HG03520 (cell line): ENCODE data around the gene OR7C1.
"Not testable (repeated sequence)": the region's sequence is repeated elsewhere in the genome, so short reads cannot be mapped to it uniquely, and the experiment has no call there.

Experiments
- ATAC-seq: cut with Tn5 transposase; IDR thresholded peaks from one replicate; pipeline ENCODE4 v1.9.1; 2021; ENCODE audit warnings: mild to moderate bottlenecking, moderate library complexity; ENCODE audit not compliant: unreplicated experiment

The OR7C1 gene

DNA sequence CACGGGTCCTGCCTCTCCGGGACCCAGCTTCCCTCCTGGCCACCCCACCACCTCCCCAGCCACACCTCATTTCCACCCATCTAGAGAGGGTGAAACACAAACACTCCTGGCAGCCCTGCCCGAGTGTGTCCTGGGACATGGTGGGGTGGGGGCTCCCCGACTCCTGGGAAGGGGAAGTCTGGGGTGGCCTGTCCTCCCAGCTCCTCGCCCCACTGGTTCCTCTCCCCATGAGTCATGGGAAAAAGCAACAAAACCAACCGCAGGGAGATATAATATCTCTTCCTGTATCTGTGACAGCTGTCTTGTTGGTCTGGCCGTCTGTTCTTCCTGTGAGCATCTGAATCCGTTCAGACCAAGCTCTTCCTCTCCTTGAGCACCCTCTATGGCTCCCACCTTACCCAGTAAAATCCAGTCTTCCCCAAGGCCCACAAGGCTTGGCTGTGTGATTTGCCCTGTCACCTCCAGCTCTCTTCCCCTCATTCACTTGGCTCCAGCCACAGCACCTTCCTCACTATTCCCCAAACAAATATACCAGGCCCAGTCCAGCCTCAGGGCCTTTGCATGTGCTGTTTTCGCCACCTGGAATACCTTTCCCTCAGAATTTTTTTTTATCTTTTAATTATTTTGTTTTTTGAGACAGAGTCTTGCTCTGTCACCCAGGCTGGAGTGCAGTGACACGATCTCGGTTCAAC is 49.7 kb downstream of the OR7C1 start:
- not testable (repeated sequence) for ATAC-seq

GRCh38 chr19:14784730-14785101 is 50.3 kb downstream of the OR7C1 start:
- not testable (repeated sequence) for ATAC-seq

GRCh38 chr19:14783410-14783998 is 51.5 kb downstream of the OR7C1 start:
- not testable (repeated sequence) for ATAC-seq

- ATAC-seq = no peak
Observed at GRCh38 chr19:14782626-14783409, 52.2 kb downstream of the OR7C1 start.

DNA sequence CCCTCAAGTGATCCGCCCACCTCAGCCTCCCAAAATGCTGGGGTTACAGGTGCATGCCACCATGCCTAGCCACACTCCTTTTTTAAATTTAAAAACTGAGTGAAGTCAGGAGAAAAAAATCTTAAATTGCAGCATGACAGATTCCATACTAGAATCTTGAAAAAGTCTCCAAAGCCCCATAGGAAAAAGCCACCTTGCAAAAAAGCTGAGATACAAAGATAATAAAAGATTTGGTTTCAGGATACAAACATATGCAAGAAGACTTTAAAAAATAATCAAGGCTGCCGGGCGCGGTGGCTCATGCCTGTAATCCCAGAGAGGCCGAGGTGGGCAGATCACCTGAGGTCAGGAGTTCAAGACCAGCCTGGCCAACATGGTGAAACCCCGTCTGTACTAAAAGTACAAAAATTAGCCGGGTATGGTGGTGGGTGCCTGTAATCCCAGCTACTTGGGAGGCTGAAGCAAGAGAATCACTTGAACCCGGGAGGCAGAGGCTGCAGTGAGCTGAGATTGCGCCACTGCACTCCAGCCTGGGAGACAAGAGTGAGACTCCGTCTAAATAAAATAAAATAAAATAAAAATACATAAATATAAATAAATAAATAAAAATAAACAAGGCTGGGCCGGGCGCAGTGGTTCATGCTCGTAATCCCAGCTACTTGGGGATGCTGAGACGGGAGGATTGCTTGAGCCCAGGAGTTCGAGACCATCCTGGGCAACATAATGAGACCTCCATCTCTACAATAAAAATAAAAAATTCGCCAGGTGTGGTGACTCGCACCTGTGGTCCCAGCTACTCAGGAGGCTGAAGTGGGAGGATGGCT is 53.1 kb downstream of the OR7C1 start:
- ATAC-seq = not testable (repeated sequence)

DNA sequence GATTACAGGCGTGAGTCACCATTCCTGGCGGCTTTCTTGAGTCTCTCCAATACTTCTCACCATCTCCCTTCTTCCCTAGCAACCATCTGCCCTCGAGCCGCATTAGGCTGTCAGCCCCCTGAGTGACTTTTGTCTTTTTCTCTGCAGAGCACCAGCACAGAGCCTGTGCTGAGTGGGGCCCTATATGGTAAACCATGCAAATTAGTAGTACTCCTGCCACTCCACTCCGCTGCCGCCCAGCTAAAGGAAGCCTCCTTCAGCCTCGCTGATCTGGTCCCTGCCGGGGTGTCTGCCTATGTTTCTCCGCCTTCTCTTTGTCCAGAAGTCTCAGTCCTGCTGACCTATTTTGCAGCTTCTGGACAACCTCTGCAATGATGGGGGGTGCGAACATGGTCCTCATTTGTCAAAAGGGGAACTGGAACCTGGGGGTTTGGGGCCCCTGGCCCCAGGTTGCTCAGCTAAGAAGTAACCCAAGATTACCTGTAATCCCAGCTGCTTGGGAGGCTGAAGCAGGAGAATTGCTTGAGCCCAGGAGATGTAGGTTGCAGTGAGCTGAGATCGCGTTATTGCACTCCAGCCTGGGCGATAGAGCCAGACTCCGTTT is 54.3 kb downstream of the OR7C1 start:
- ATAC-seq = not testable (repeated sequence)

- ATAC-seq = no peak
Observed at GRCh38 chr19:14779151-14779550, 55.8 kb downstream of the OR7C1 start.

DNA sequence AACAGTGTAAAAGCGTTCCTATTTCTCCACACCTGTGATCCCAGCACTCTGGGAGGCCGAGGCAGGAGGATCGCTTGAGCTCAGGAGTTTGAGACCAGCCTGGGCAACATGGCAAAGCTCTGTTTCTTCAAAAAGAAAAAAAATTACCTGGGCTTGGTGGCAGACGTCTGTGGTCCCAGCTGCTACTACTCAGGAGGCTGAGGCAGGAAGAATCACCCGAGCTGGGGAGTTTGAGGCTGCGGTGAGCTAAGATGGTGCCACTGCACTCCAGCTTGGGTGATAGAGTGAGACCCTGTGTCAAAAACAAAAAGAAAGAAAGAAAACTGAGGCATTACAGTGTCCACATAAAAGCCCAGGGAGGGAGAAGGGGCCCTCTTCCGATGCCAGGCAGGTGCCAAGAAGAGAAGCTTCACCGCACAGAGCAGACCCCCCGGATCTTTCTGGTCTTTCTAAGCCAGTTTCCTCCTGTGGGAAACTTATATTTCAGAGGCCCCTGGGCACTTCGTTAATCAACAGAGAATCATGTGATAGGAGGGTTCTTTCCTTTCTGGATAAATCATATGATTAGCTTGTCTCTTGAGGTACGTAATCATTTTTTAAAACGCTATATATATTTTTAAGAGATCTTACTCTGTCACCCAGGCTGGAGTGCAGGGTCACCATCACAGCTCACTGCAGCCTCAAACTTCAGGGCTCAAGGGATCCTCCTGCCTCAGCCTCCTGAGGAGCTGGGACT is 56.7 kb downstream of the OR7C1 start, which contains the start of gene ADGRE2:
ADGRE2 (minus strand) TSS at position 451 of the 736 bp plus-strand sequence. CDS start 1,804 bp downstream, outside the sequence.
- ATAC-seq = not testable (repeated sequence)

- not testable (repeated sequence) for ATAC-seq
Observed at GRCh38 chr19:14777645-14778044, 57.3 kb downstream of the OR7C1 start.

DNA sequence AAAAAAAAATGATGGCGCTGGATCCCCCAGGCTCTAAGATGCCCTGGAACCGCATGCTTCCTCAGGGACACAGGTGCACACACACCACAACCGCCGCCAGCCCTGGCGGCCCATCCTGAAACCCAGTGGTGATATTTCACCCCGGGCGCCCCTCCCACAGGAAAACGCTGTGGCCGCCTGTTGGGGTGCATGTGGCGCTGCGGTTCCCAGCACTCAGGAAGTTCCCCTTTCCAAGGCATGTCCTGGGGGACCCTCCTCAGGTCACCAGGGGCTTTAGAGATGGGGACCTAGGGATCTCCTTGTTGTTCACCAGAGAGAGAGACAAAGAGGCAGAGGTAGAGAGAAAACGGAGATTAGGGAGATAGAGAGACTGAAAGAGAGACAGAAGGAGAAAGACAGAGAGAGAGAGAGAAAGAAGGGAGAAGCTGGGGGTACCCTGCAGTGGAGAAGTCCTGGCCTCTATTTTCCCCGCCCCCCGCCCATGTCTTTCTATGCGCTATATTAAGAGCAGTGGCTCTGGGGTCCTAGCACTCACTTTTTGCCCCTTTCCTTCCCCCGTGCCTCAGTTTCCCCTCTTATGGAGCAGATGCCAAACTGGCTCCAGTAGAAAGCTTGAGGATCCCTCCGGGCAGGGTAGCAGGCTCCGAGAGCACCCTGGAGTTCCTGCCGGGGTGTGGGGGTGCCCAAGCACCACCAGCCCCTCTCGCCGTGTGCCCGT is 59.0 kb downstream of the OR7C1 start:
- ATAC-seq = no peak

DNA sequence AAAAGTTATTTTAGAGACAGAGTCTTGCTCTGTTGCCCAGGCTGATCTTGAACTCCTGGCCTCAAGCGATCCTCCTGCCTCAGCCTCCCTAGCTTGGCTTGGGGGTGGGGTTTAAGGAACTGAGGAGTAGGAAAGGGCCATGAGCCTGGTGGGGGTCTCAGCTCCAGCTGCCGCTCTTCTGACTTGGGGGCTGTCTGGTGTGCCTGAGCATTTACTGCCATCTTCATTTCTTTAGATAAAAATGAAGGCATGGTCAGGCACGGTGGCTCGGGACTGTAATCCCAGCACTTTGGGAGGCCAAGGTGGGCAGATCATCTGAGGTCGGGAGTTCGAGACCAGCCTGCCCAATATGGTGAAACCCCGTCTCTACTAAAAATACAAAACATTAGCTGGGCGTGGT is 59.7 kb downstream of the OR7C1 start:
- not testable (repeated sequence) for ATAC-seq

DNA sequence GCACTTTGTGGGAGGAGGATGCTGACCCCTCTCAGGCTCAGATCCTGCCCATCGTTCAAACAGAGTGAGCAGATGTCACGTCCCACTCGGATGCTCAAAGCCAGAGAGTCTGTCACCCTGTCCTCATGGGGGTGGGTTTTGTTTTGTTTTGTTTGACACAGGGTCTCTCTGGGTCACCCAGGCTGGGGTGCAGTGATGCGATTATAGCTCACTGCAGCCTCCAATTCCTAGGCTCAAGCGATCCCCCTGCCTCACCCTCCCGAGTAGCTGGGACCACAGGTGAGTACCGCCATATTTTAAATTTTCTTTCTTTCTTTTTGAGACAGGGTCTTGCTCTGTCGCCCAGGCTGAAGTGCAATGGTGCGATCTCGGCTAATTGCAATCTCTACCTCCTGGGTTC is 60.6 kb downstream of the OR7C1 start:
- no peak for ATAC-seq

DNA sequence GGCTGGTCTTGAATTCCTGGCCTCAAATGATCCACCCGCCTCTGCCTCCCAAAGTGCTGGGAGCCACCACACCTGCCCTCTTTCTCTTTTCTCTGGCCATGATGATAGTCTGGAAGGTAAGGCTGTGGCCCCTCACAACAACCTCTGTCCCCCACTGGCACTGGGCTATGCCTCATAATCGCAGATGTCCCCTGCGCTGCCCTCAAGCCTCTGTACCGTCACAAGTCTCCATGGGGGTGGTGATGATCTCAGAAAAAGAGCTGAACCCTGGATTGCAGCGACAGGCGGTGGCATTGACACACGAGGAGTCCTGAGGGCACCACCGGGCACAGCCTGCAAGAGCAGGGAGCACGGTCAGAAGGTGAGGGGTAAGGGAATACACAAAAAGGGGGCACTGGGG is 61.3 kb downstream of the OR7C1 start:
- not testable (repeated sequence) for ATAC-seq

GRCh38 chr19:14772995-14773394 is 62.0 kb downstream of the OR7C1 start:
- ATAC-seq = no peak

GRCh38 chr19:14772467-14772866 is 62.5 kb downstream of the OR7C1 start:
- ATAC-seq = no peak

DNA sequence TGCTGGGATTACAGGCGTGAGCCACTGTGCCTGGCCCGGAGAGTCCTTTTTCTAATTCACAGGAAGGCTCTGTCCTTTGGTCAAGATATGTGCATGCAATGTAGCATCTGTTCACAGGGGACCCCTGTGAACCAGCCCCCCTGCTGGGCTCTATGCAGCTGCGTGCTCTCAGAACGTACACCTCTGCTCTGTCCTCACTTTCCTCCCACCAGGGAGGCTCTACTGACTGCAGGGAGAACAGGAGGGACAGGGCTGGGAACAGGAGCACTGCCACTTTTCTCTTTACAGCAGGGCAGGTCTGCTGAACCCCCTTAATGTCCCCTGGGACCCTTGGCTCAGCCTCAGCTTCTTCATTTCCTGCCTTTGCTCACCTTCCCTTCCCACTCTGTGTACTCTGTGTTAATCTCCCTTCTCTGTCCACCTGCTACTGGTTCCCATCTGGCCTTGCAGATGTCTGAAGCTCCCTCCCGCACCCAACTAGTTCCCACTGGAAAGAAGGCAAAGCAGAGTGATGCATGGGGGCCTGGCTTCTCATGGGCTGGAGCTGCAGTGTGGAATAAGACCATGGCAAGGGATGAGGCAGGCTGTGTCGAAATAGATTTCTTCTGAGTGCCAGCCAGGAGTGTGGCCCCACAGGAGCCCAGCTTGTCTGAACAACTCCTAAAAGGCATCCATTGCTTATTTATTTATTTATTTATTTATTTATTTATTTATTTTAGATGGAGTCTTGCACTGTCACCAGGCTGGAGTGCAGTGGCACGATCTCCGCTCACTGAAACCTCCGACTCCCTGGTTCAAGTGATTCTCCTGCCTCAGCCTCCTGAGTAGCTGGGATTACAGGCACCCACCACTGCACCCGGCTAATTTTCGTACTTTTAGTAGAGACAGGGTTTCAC is 63.8 kb downstream of the OR7C1 start:
- no peak for ATAC-seq

DNA sequence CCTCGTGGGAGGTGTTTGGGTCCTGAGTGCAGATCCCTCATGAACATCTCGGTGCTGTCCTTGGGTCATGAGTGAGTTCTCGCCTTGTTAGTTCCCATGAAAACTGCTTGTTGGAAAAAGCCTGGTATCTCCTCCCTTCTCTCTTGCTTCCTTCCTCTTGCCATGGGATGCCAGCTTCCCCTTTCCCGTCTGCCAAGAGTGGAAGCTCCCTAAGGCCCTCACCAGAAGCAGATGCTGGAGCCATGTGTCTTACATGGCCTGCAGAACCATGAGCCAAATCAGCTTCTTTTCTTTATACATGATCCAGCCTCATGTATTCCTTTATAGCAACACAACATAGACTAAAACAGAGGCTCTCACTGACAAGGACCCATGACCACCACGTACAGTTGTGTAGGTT is 64.8 kb downstream of the OR7C1 start:
- ATAC-seq = no peak

DNA sequence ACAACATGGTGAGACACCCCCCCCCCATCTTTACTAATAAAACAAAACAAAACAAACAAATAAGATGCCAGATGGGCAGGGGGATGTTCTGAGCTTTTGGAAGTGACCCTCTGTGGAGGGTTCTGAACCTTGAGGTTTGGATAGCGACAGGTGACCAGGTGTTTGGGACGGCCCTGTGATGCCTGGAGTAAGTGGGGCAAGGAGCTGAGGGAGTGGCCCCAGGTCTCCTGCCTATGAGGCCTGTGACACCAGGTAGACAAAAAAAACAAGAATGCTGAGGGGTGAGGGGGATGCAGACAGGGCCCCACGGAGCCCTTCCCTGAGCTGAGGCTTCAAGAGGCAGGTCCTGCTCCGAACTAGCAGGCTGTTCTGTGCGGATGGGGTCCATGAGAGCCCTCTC is 65.8 kb downstream of the OR7C1 start:
- no peak for ATAC-seq
